ENCODE measurements around the gene CYP8B1. TPM values are rescaled to one million over a fixed set of nuclear protein-coding genes. Genes with fewer than 3 reads are reported as not detected.

The CYP8B1 gene, protein sequence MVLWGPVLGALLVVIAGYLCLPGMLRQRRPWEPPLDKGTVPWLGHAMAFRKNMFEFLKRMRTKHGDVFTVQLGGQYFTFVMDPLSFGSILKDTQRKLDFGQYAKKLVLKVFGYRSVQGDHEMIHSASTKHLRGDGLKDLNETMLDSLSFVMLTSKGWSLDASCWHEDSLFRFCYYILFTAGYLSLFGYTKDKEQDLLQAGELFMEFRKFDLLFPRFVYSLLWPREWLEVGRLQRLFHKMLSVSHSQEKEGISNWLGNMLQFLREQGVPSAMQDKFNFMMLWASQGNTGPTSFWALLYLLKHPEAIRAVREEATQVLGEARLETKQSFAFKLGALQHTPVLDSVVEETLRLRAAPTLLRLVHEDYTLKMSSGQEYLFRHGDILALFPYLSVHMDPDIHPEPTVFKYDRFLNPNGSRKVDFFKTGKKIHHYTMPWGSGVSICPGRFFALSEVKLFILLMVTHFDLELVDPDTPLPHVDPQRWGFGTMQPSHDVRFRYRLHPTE
- total RNA-seq: not detected
- long read RNA-seq, donor 1, partial matches to known transcripts: 0 of 1 reads
- long read RNA-seq, donor 1, other reads (novel, unspliced or antisense): 1 of 1 reads
- long read RNA-seq, donor 2, partial matches to known transcripts: 0 of 3 reads
- long read RNA-seq, donor 2, other reads (novel, unspliced or antisense): 3 of 3 reads

DNA sequence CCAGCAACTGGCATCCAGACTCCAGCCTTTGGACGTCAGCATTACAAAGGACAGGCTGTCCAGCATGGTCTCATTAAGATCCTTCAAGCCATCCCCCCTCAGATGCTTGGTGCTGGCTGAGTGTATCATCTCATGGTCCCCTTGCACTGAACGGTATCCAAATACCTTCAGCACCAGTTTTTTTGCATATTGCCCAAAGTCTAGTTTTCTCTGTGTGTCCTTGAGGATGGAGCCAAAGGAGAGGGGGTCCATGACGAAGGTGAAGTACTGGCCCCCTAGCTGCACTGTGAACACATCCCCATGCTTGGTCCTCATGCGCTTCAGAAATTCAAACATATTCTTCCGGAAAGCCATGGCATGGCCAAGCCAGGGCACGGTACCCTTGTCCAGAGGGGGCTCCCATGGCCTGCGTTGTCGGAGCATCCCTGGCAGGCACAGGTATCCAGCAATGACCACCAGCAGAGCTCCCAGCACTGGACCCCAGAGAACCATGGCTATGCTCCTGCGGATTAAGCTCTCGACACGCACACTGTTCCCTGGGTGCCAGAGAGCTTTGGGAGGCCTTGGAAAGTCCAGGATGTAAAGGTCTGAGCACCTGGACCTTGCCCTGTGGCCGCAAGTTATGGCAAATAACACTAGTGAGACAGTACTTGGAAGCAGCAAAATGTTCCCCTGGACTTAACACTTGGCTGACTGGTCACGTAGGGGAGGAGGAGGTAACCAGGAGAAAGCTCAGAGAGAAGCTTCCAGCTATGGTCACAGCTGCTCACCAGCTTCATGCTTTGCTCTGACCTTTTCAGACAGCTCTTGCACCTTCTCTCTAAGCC lies at the start of gene CYP8B1:
Gene CYP8B1, minus strand, starts transcription at position 555 of the 827 bp plus-strand sequence. Its CDS starts 63 bp downstream, at position 492.
- no peaks in the 10 kb centered on the region for H3K4me1 ChIP-seq (ENCODE audit: low read depth)
- H3K36me3 ChIP-seq (ENCODE audit: low read depth): no peaks in the 10 kb centered on the region
- no peak for DNase-seq
- no peaks in the 10 kb centered on the region for H3K9me3 ChIP-seq
- intact Hi-C loops (cut with DNase I, micrococcal nuclease): no loop called here
- TF ChIP-seq, protein P1, sequence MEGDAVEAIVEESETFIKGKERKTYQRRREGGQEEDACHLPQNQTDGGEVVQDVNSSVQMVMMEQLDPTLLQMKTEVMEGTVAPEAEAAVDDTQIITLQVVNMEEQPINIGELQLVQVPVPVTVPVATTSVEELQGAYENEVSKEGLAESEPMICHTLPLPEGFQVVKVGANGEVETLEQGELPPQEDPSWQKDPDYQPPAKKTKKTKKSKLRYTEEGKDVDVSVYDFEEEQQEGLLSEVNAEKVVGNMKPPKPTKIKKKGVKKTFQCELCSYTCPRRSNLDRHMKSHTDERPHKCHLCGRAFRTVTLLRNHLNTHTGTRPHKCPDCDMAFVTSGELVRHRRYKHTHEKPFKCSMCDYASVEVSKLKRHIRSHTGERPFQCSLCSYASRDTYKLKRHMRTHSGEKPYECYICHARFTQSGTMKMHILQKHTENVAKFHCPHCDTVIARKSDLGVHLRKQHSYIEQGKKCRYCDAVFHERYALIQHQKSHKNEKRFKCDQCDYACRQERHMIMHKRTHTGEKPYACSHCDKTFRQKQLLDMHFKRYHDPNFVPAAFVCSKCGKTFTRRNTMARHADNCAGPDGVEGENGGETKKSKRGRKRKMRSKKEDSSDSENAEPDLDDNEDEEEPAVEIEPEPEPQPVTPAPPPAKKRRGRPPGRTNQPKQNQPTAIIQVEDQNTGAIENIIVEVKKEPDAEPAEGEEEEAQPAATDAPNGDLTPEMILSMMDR (IDR thresholded peaks at IDR 0.05): no peak
- H3K4me3 ChIP-seq: no peak within 1 kb of the TSS
- ATAC-seq: no peak

DNA sequence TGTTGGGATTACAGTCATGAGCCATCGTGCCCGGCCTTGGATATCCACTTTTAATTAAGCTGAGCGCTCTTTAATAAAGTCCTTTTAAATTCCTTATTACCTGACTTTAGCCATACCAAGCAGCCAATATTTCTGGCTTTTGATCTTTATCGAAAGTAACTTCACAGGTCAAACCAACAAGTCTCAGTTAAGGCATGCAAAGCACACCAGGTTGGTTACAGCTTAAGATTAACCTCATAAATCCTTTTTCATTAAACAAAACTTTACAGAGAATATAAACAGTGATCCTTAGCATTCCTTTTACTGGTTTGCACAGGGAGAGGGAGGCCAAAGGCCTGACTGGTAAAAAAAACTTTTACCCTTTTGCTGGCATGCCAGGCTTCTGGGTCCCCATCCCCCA lies 47.9 kb upstream of the CYP8B1 start:
- no peak for DNase-seq
- intact Hi-C loops (cut with DNase I, micrococcal nuclease): no loop called here
- Histone ChIP-seq H3K4me1 (ENCODE audit: low read depth) (no peaks in the 10 kb centered on the region), H3K4me3 (no peak overlapping the region), H3K9me3 (peaks cover 13% of the 10 kb centered on the region), H3K36me3 (ENCODE audit: low read depth) (no peaks in the 10 kb centered on the region)
- ATAC-seq: no peak
- TF ChIP-seq, protein P1 (IDR thresholded peaks at IDR 0.05): no peak

DNA sequence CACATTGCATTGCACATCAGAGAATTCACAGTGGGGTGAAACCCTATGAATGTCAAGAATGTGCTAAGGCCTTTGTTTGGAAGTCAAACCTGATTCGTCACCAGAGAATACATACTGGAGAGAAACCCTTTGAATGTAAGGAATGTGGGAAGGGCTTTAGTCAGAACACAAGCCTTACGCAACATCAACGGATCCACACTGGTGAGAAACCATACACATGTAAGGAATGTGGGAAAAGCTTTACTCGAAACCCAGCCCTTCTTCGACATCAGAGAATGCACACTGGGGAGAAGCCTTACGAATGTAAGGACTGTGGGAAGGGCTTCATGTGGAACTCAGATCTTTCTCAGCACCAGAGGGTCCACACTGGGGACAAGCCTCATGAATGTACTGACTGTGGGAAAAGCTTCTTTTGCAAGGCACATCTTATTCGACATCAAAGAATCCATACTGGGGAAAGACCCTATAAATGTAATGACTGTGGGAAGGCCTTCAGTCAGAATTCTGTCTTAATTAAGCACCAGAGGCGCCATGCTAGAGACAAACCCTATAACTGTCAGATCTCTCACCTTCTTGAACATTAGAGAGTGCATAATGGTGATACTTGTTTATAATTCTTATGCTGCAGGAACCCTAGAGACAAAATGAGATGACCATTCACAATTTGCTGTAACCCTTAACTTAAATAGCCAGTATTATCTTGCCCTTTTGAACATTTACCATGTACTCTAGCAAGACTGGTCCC lies 39.3 kb upstream of the CYP8B1 start:
- no peak for ATAC-seq
- no peaks in the 10 kb centered on the region for H3K36me3 ChIP-seq (ENCODE audit: low read depth)
- TF ChIP-seq, protein P1 (IDR thresholded peaks at IDR 0.05): no peak
- H3K9me3 ChIP-seq: peaks cover 69% of the 10 kb centered on the region
- no peak overlapping the region for H3K4me3 ChIP-seq
- no peak for DNase-seq
- no peaks in the 10 kb centered on the region for H3K4me1 ChIP-seq (ENCODE audit: low read depth)
- intact Hi-C loops (cut with DNase I, micrococcal nuclease): no loop called here

DNA sequence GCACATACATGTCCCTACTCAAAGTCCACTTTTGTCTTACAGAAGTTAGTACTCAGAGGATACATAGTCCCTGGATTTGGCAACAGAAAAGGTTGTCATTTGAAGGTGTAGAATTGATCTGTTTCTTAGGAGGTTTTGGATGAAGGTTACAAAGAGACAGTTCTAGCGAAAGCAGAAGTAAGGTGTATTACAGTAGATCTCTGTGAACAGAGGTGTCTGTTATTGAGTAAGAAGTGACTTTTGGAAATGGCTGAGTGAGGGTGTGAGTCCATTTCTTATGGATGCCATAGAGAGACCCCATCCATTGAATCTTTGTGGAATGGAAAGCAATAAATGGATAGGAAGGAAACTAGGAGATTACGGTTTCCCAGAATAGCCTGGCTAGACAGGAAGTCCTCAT lies 35.9 kb upstream of the CYP8B1 start:
- Histone ChIP-seq H3K4me3 (no peak overlapping the region), H3K36me3 (ENCODE audit: low read depth) (no peaks in the 10 kb centered on the region), H3K4me1 (ENCODE audit: low read depth) (no peaks in the 10 kb centered on the region), H3K9me3 (peaks cover 39% of the 10 kb centered on the region)
- no peak for DNase-seq
- TF ChIP-seq, protein P1 (IDR thresholded peaks at IDR 0.05): no peak
- intact Hi-C loops (cut with DNase I, micrococcal nuclease): no loop called here
- ATAC-seq: no peak

DNA sequence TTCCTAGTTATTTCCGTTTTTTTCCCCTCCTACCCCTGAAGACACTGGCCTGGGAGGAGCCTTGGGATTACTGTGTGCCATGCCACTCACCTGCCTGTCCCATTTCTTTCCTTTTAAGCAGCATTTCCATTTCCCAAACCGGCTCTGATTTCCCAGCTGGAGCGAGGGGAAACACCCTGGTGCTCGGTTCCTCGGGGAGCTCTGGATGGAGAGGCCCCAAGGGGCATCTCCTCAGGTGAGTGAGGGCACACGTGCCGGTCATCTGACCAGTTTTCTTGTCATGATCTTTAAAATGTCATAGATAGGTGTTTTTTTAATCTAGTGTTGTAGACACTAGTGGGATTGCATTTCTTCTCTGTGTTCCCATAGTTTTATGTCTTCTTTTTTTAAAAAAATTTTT lies 33.0 kb upstream of the CYP8B1 start:
- Histone ChIP-seq H3K4me3 (no peak overlapping the region), H3K9me3 (peaks cover 11% of the 10 kb centered on the region), H3K4me1 (ENCODE audit: low read depth) (no peaks in the 10 kb centered on the region), H3K36me3 (ENCODE audit: low read depth) (no peaks in the 10 kb centered on the region)
- intact Hi-C loops (cut with DNase I, micrococcal nuclease): no loop called here
- TF ChIP-seq, protein P1 (IDR thresholded peaks at IDR 0.05): no peak
- no peak for DNase-seq
- no peak for ATAC-seq

All from mucosa of descending colon (tissue), 3 donors.